K562 (cell line): ENCODE data around the gene SELENOW. TPM values are rescaled to one million over a fixed set of nuclear protein-coding genes. Genes with fewer than 3 reads are reported as not detected.

Experiments used
- ATAC-seq: fragments of 200-7000 bp; cut with Tn5 transposase; 3 replicates; pipeline ENCODE4 v1.9.1; 2020; ENCODE audit warnings: moderate library complexity
- BruUV-seq: library from RNA; stranded (reverse); fragments of 400-500 nt; replicated peaks from 2 replicates; lab custom pipeline; 2021; lab: Mats Ljungman, UMichigan
- CTCF ChIA-PET: fragments of 300-600 bp; formaldehyde crosslinking; extraction: SDS; loops from one replicate; lab custom pipeline; 2021; ENCODE audit warnings: low intra/inter-chr PET ratio; lab: Yijun Ruan, JAX
- POLR2A ChIA-PET: fragments of 300-600, 350-650 bp; sonication (Branson Sonifier 250); formaldehyde crosslinking; extraction: SDS; loops from one replicate; lab custom pipeline; 2021; ENCODE audit warnings: antibody characterized with exemption, inconsistent platforms; lab: Yijun Ruan, JAX
- DNase-seq, 4 experiments: peaks; one replicate each; pipeline versions ENCODE4 v3.0.0 to v3.0.0-alpha.2; 2011 to 2018; ENCODE audit warnings: low spot score in 3 of 4, mixed read lengths in 3 of 4; ENCODE audit errors: extremely low read depth in 1 of 4
- FAIRE-seq: peaks from 2 replicates; lab custom pipeline; 2011; peaks lifted over from hg19 to GRCh38; lab: Jason Lieb, UNC
- H2AFZ ChIP-seq: 2 replicates; pipeline ENCODE4 v1.6.0; 2011; ENCODE audit warnings: low read depth, low read length, control low read depth, inconsistent platforms
- H3K27ac ChIP-seq: fragments of 200-600 bp; 3 replicates; pipeline ENCODE4 v1.8.0; 2011; ENCODE audit warnings: low read depth, mild to moderate bottlenecking, control low read depth, inconsistent platforms, low read length, moderate library complexity, mixed read lengths; ENCODE audit errors: extremely low read depth
- H3K27me3 ChIP-seq, 2 experiments: fragments of 300-600 bp in 1 of 2; 2 replicates in 1 of 2; 3 replicates in 1 of 2; pipeline versions ENCODE4 v1.6.0 to v1.8.0; 2011; ENCODE audit warnings: inconsistent platforms in 2 of 2, low read length in 2 of 2, mild to moderate bottlenecking in 1 of 2, mixed read lengths in 1 of 2, moderate library complexity in 1 of 2; ENCODE audit not compliant: control insufficient read depth in 2 of 2, insufficient read depth in 2 of 2
- H3K36me3 ChIP-seq: fragments of 300-600 bp; 3 replicates; pipeline ENCODE4 v1.8.0; 2011; ENCODE audit warnings: mild to moderate bottlenecking, low read length, inconsistent platforms; ENCODE audit not compliant: control insufficient read depth, insufficient read depth
- H3K4me1 ChIP-seq, 2 experiments: fragments of 200-600 bp in 1 of 2; replicated peaks in 1 of 2; 2 replicates in 1 of 2; 3 replicates in 1 of 2; pipeline versions ENCODE4 v1.5.1 to v1.8.0; 2011; ENCODE audit warnings: inconsistent platforms in 2 of 2, low read length in 2 of 2, mild to moderate bottlenecking in 1 of 2, mixed read lengths in 1 of 2, moderate library complexity in 1 of 2; ENCODE audit not compliant: control insufficient read depth in 2 of 2, insufficient read depth in 2 of 2
- H3K4me2 ChIP-seq: 2 replicates; pipeline ENCODE4 v1.6.1; 2011; ENCODE audit warnings: low read length, control low read depth, inconsistent platforms, mixed read lengths; ENCODE audit not compliant: insufficient read depth
- H3K4me3 ChIP-seq: fragments of 200-600 bp; sonication (generic), shearing (Covaris generic); 2 replicates; pipeline ENCODE4 v1.5.1; 2016; ENCODE audit warnings: control low read depth, inconsistent platforms
- H3K79me2 ChIP-seq: fragments of 200-600 bp; 3 replicates; pipeline ENCODE4 v1.8.0; 2011; ENCODE audit warnings: low read length, inconsistent platforms; ENCODE audit not compliant: control insufficient read depth, insufficient read depth
- H3K9ac ChIP-seq, 2 experiments: 2 replicates each; pipeline versions ENCODE4 v1.6.0 to v1.6.1; 2011; ENCODE audit warnings: low read depth in 2 of 2, low read length in 2 of 2, control low read depth in 1 of 2, inconsistent platforms in 1 of 2, mild to moderate bottlenecking in 1 of 2, mixed read lengths in 1 of 2; ENCODE audit not compliant: insufficient read depth in 1 of 2
- H3K9me1 ChIP-seq: one replicate; pipeline ENCODE4 v1.6.0; 2011; ENCODE audit warnings: inconsistent platforms, mild to moderate bottlenecking, low read length, moderate library complexity; ENCODE audit not compliant: control insufficient read depth, insufficient read depth
- H3K9me3 ChIP-seq: replicated peaks from 2 replicates; pipeline ENCODE4 v1.5.1; 2011; ENCODE audit warnings: low read depth, low read length, inconsistent platforms; ENCODE audit not compliant: control insufficient read depth, insufficient read depth
- H4K20me1 ChIP-seq: replicated peaks from 2 replicates; pipeline ENCODE4 v1.6.1; 2011; ENCODE audit warnings: low read length, inconsistent platforms, mixed read lengths; ENCODE audit not compliant: control insufficient read depth, insufficient read depth
- CAMTA2 ChIP-seq: fragments of 250-450 bp; sonication (Bioruptor Pico); conservative IDR thresholded peaks from 2 replicates; pipeline ENCODE4 v1.5.1; 2022
- LEF1 ChIP-seq: fragments of 450-650 bp; IDR thresholded peaks from 2 replicates; pipeline ENCODE4 v1.6.1; 2016; ENCODE audit warnings: mild to moderate bottlenecking
- MCM7 ChIP-seq, 2 experiments: fragments of 450-650 bp; IDR thresholded peaks; 2 replicates each; pipeline ENCODE4 v1.6.1; 2016 to 2018
- POLR2A ChIP-seq: fragments of 450-650 bp; conservative IDR thresholded peaks from 2 replicates; pipeline ENCODE4 v1.6.1; 2016
- POLR2G ChIP-seq: fragments of 200-400 bp; formaldehyde crosslinking; IDR thresholded peaks from 2 replicates; pipeline ENCODE4 v1.6.1; 2017; ENCODE audit warnings: low read depth, mild to moderate bottlenecking, antibody characterized with exemption, low read length, moderate library complexity
- RBFOX2 ChIP-seq: fragments of 200-400 bp; formaldehyde crosslinking; IDR thresholded peaks from 2 replicates; pipeline ENCODE4 v1.6.1; 2017; ENCODE audit warnings: low read depth, mild to moderate bottlenecking, low read length, moderate library complexity
- ZNF316 ChIP-seq: fragments of 450-650 bp; IDR thresholded peaks from 2 replicates; pipeline ENCODE4 v1.6.1; 2016
- ZNF76 ChIP-seq: fragments of 250-450 bp; sonication (Bioruptor Pico); IDR thresholded peaks from 2 replicates; pipeline ENCODE4 v1.4.0; 2020; ENCODE audit warnings: mild to moderate bottlenecking, moderate library complexity, borderline replicate concordance
- WGBS: fragments of 100-300 bp; shearing (Covaris generic); methylation state at CpG from one replicate; pipeline ENCODE4 v1.1.6; 2016; ENCODE audit warnings: low coverage, mixed read lengths; ENCODE audit not compliant: insufficient coverage; ENCODE audit errors: missing lambda C conversion rate; 5-methylcytosine and 5-hydroxymethylcytosine counted together
- in situ Hi-C: fragments of 300-500 bp; cut with MboI; formaldehyde crosslinking; loops from 4 replicates; pipeline ENCODE4 v1.15.0; 2018; ENCODE audit warnings: inconsistent platforms, mixed read lengths
- intact Hi-C: fragments of 100-400 bp; cut with micrococcal nuclease; formaldehyde crosslinking; loops from 2 replicates; pipeline ENCODE4 v1.14.2; 2022
- polyA plus RNA-seq, 8 experiments: library from polyadenylated mRNA; depleted of rRNA in 4 of 8; stranded (reverse) in 5 of 8; unstranded in 3 of 8; fragments of >200 nt; fragmentation: Nextera tagmentation in 2 of 8; fragmentation: Illumina TruSeq in 1 of 8; extraction: Ambion mirVana in 2 of 8; extraction: Trizol in 1 of 8; gene quantifications; 2 replicates each; pipeline versions ENCODE4 v1.2.1 to v1.2.3, GENCODE V29; 2011 to 2014; ENCODE audit warnings: inconsistent platforms in 1 of 8, missing spikeins in 1 of 8
- total RNA-seq, 7 experiments: library from RNA; depleted of rRNA in 6 of 7; stranded (reverse); fragments of >200 nt in 6 of 7; fragmentation: Illumina TruSeq in 2 of 7; extraction: Trizol in 2 of 7; gene quantifications; 2 replicates each; pipeline versions ENCODE4 v1.2.1 to v1.2.3, GENCODE V29; 2011 to 2021; ENCODE audit warnings: low replicate concordance in 1 of 7
- TF ChIP-seq, protein P1 (sequence below): fragments of 450-650 bp; IDR thresholded peaks from 2 replicates; pipeline ENCODE4 v1.6.1; 2016; ENCODE audit warnings: borderline replicate concordance

Gene SELENOW
- total and polyA plus RNA-seq, 9 of the 15 experiments (the other 6 are each of a cell fraction or from before 2014, with no cell fraction given): 91.9 to 279 (median 156) TPM

DNA sequence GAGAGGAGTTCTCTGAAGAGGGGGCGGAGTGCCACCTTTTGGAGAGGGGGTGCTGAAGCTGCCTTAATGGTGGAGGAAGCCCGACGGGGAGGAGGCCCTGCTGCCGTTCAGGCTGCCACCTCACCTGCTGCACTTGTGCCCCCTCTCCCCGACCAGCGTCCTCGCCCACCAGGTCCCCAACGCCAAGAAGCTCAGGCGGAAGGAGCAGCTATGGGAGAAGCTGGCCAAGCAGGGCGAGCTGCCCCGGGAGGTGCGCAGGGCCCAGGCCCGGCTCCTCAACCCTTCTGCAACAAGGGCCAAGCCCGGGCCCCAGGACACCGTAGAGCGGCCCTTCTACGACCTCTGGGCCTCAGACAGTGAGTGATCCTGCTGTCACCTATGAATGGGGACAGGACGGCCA lies 27.8 kb upstream of the SELENOW start:
- no peak for FAIRE-seq
- POLR2A ChIA-PET: interaction anchor here (0.5 to 0.6 kb wide), 2 partner anchors 17 to 553 kb away, joined by 3 read pairs; no protein-coding TSS in a partner anchor
- H3K4me1 ChIP-seq: peaks cover 6 to 17% of the 10 kb centered on the region in 2 experiments

DNA sequence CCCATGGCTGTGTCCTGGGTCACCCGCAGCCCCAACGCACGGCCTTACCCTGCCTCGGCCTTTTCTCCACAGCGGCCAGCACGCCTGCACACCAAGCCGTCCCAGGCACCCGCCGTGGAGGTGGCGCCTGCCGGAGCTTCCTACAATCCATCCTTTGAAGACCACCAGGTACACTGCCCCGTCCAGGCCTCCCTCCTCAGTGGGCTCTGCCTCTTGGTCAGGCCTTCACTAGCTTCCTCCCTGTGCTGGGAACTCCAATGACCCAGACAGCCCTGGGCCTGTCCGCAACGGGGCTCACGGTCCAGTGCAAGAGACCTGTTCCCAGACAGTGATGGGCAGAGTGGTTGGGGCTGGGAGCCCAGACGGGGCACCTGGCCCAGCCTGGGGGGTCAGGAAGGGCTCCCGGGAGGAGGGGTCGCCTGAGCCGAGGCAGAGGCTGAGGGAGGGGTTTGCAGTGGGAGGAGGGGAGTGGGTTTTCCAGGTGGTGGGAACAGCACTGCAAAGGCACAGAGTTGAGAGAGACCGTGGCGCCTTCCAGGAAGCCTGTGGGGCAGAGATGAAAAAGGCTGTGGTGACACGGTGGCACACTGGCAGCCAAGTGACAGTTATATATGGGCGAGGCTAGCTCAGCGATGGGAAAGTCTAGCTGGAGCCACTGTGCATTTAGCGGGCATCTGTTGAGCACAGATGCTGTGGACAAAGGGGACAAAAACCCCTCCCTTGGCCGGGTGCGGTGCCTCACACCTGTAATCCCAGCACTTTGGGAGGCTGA lies 25.9 kb upstream of the SELENOW start:
- ATAC-seq (no peak), FAIRE-seq (no peak), DNase-seq (no peak)
- POLR2A ChIA-PET: interaction anchor here (0.7 to 1.6 kb wide), 3 partner anchors 13 to 101 kb away, joined by 3 to 7 read pairs (median 3); partner anchors contain the start of gene EHD2
- intact Hi-C loops: no loop called here
- H3K27ac ChIP-seq: no peak overlapping the region
- no peak overlapping the region for H3K4me2 ChIP-seq
- no peak overlapping the region; a peak in 1 of 4 replicates for H3K9ac ChIP-seq
- H3K9me1 ChIP-seq: peaks cover 3% of the 10 kb centered on the region
- TF ChIP-seq ZNF76 (CRISPR knock-in tag) (no peak), CAMTA2 (CRISPR knock-in tag) (no peak), POLR2A (0 out of 2 replicates have a peak, but pooled peaks have one; percentile 18), POLR2G (peak; percentile 42; the same call in 1 of the 2 replicates), MCM7 (IDR thresholded peaks at IDR 0.05) (no peak), RBFOX2 (peak; percentile 67)
- TF ChIP-seq, protein P1, sequence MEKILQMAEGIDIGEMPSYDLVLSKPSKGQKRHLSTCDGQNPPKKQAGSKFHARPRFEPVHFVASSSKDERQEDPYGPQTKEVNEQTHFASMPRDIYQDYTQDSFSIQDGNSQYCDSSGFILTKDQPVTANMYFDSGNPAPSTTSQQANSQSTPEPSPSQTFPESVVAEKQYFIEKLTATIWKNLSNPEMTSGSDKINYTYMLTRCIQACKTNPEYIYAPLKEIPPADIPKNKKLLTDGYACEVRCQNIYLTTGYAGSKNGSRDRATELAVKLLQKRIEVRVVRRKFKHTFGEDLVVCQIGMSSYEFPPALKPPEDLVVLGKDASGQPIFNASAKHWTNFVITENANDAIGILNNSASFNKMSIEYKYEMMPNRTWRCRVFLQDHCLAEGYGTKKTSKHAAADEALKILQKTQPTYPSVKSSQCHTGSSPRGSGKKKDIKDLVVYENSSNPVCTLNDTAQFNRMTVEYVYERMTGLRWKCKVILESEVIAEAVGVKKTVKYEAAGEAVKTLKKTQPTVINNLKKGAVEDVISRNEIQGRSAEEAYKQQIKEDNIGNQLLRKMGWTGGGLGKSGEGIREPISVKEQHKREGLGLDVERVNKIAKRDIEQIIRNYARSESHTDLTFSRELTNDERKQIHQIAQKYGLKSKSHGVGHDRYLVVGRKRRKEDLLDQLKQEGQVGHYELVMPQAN: no peak
- H3K79me2 ChIP-seq: peaks cover 20% of the 10 kb centered on the region
- in situ Hi-C loops: no loop called here
- H3K4me1 ChIP-seq: peaks cover 0 to 21% of the 10 kb centered on the region in 2 experiments; a peak in 2 of 5 replicates
- peaks cover 6% of the 10 kb centered on the region for H4K20me1 ChIP-seq
- H2AFZ ChIP-seq: no peak overlapping the region
- 95% methylated on average over 25 of the region's 27 CpGs for WGBS
- no peak overlapping the region for H3K4me3 ChIP-seq
- H3K36me3 ChIP-seq: peaks cover 96% of the 10 kb centered on the region; the same call in 2 of the 3 replicates
- H3K27me3 ChIP-seq: no peaks in the 10 kb centered on the region
- no peaks in the 10 kb centered on the region for H3K9me3 ChIP-seq
- CTCF ChIA-PET: no interaction called here
- no TSS peak for BruUV-seq

More for the DNA sequence above, 27.8 kb upstream of the SELENOW start:
- Histone ChIP-seq H4K20me1 (peaks cover 8% of the 10 kb centered on the region; the same call in 1 of the 2 replicates), H3K27me3 (no peaks in the 10 kb centered on the region), H3K79me2 (peaks cover 38% of the 10 kb centered on the region), H2AFZ (no peak overlapping the region), H3K9ac (no peak overlapping the region), H3K27ac (no peak overlapping the region), H3K9me3 (no peaks in the 10 kb centered on the region), H3K9me1 (peaks cover 3% of the 10 kb centered on the region), H3K36me3 (peaks cover 89% of the 10 kb centered on the region), H3K4me2 (no peak overlapping the region), H3K4me3 (no peak overlapping the region)
- ATAC-seq (no peak), DNase-seq (no peak)
- CTCF ChIA-PET: no interaction called here
- 96% methylated on average over 12 of the region's 18 CpGs for WGBS
- intact Hi-C loops (no loop called here), in situ Hi-C loops (no loop called here)
- no TSS peak for BruUV-seq
- TF ChIP-seq ZNF316 (no peak), LEF1 (no peak), POLR2G (peak; percentile 62), CAMTA2 (CRISPR knock-in tag) (no peak), RBFOX2 (peak; percentile 68)
